HG02973 (cell line): ENCODE data around the gene MSI2.

Source experiments
- ATAC-seq: cut with Tn5 transposase; IDR thresholded peaks from one replicate; pipeline ENCODE4 v1.9.1; 2021; ENCODE audit warnings: moderate library complexity; ENCODE audit not compliant: unreplicated experiment

The MSI2 gene

GRCh38 chr17:57685499-57686132 is 429.3 kb downstream of the MSI2 start:
- ATAC-seq: no peak

GRCh38 chr17:57687642-57688041 is 431.3 kb downstream of the MSI2 start:
- no peak for ATAC-seq

GRCh38 chr17:57689254-57689653 is 432.9 kb downstream of the MSI2 start:
- no peak for ATAC-seq

GRCh38 chr17:57691939-57692338 is 435.6 kb downstream of the MSI2 start:
- no peak for ATAC-seq

GRCh38 chr17:57692770-57693169 is 436.4 kb downstream of the MSI2 start:
- ATAC-seq: no peak

- no peak for ATAC-seq
Observed at GRCh38 chr17:57694051-57694450, 437.7 kb downstream of the MSI2 start.

GRCh38 chr17:57696050-57696449 is 439.7 kb downstream of the MSI2 start:
- ATAC-seq: no peak

GRCh38 chr17:57697197-57697596 is 440.9 kb downstream of the MSI2 start:
- ATAC-seq: no peak

- no peak for ATAC-seq
Observed at GRCh38 chr17:57697891-57698711, 441.8 kb downstream of the MSI2 start.

- ATAC-seq: no peak
Observed at GRCh38 chr17:57699751-57700219, 443.5 kb downstream of the MSI2 start.

GRCh38 chr17:57701124-57701523 is 444.8 kb downstream of the MSI2 start:
- no peak for ATAC-seq

GRCh38 chr17:57703273-57703672 is 446.9 kb downstream of the MSI2 start:
- ATAC-seq: no peak

GRCh38 chr17:57704448-57704847 is 448.1 kb downstream of the MSI2 start:
- ATAC-seq: no peak

GRCh38 chr17:57705921-57706695 is 449.8 kb downstream of the MSI2 start:
- ATAC-seq: no peak

GRCh38 chr17:57706761-57707160 is 450.4 kb downstream of the MSI2 start:
- ATAC-seq: no peak

GRCh38 chr17:57707892-57708291 is 451.6 kb downstream of the MSI2 start:
- no peak for ATAC-seq

GRCh38 chr17:57708410-57708809 is 452.1 kb downstream of the MSI2 start:
- no peak for ATAC-seq

GRCh38 chr17:57713140-57713539 is 456.8 kb downstream of the MSI2 start:
- no peak for ATAC-seq

GRCh38 chr17:57714665-57715180 is 458.4 kb downstream of the MSI2 start:
- ATAC-seq: no peak

- ATAC-seq: no peak
Observed at GRCh38 chr17:57715981-57716380, 459.7 kb downstream of the MSI2 start.

GRCh38 chr17:57718878-57719277 is 462.6 kb downstream of the MSI2 start:
- ATAC-seq: no peak
